ENCODE data around the gene MYO18B.
"Not testable (repeated sequence)": the region's sequence is repeated elsewhere in the genome, so short reads cannot be mapped to it uniquely, and the experiment has no call there.

Gene MYO18B

DNA sequence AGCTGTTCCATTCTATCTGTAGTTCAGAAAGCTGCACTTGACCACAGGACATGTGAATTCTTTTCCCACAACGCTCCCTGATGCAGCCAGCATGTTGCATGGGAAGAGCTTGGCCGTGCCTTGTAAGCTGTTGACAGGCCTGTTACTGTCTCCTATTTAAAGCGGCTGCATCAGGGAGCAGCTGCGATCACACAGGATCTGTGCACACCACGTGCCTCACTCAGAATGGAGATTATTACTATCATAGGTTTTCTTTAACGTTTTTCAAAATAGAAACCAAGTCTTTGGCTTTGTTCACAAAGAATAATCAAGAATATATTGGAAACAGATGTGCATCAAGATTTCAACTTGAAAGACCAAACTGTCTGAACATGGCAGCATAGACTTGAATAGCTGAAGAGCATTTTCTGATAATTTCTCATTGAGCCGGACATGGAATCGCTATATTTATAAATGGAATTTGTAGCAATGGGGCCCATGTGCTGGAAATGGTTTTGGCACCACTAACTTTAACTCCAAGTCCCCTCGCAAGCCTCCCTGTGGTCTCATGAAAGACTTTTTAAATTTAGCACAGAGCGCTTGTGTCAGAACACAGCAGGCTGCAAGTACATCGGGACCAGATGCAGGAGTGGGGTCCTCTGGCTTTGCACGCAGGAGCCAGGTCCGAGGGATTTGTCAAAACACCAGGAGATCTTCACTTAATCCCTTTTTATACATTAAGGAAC is 40.8 kb upstream of the MYO18B start:
- Histone ChIP-seq H3K27ac (ENCODE audit: low read length) (no peak overlapping the region), H3K36me3 (ENCODE audit: control insufficient read depth in 1 of 2, insufficient read depth in 2 of 2, low read length in 2 of 2) (peaks cover 0 to 8% of the 10 kb centered on the region in 2 donors), H3K27me3 (ENCODE audit: low read depth, low read length) (no peaks in the 10 kb centered on the region), H3K4me1 (ENCODE audit: control insufficient read depth in 1 of 2, insufficient read depth in 2 of 2, low read length in 2 of 2) (peaks cover 0 to 4% of the 10 kb centered on the region in 2 donors), H3K4me3 (ENCODE audit: low read depth in 1 of 2, low read length in 2 of 2) (no peak overlapping the region), H3K9me3 (ENCODE audit: control insufficient read depth in 1 of 2, low read length in 2 of 2) (no peaks in the 10 kb centered on the region)

DNA sequence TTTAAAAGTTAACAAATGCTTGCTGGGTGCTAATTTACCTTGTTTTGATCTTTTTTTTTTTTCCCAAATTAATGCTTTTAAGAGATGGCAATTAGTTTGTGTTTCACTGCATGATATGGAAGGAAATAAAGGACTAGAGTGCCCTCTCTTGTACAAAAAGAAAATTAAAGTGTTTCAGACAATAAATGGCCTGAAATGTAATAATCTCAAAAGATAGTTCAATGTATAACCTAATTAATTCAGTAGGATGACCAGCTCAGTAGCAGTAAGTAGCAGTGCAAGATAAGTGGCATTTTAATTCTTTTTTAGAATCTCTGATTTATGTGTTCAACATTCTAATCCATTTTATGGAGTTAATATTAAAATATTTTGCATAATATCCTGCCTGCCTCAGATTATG is 39.9 kb upstream of the MYO18B start:
- peaks cover 0 to 8% of the 10 kb centered on the region in 2 donors for H3K36me3 ChIP-seq (ENCODE audit: control insufficient read depth in 1 of 2, insufficient read depth in 2 of 2, low read length in 2 of 2)

DNA sequence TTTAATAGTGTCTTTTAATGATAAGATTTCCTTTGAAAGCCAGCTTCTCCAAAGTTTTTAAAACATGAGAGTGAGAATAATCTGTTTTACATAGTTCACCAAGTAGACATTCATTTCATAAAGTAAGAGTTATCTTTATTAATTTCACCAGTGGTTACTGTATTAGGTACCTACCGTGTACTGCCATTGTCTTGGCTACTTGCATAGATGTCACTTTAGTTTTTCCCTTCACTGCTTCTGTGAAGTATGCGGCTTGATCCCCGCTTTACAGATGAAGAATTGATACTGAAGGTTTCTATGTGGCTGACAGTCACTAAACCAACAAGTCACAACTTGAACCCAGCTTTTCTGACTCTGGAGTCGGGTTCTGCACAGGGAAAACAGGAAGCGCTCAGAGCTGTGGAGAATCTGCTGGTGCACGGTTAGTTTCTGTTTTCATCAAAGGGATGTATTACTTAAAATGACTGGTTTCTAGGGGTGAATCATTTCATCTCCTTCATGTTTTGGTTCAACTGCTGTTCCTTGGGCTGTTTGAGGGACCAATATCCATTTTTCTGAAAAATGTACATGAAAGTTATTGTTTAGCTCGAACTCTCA is 39.3 kb upstream of the MYO18B start:
- no peaks in the 10 kb centered on the region for H3K9me3 ChIP-seq (ENCODE audit: control insufficient read depth in 1 of 2, low read length in 2 of 2)
- no peaks in the 10 kb centered on the region for H3K27me3 ChIP-seq (ENCODE audit: low read depth, low read length)
- H3K36me3 ChIP-seq (ENCODE audit: control insufficient read depth in 1 of 2, insufficient read depth in 2 of 2, low read length in 2 of 2): peaks cover 0 to 8% of the 10 kb centered on the region in 2 donors
- H3K4me1 ChIP-seq (ENCODE audit: control insufficient read depth in 1 of 2, insufficient read depth in 2 of 2, low read length in 2 of 2): peaks cover 0 to 4% of the 10 kb centered on the region in 2 donors
- no peak overlapping the region for H3K27ac ChIP-seq (ENCODE audit: low read length)
- H3K4me3 ChIP-seq (ENCODE audit: low read depth in 1 of 2, low read length in 2 of 2): no peak overlapping the region

More for the DNA sequence above, 39.9 kb upstream of the MYO18B start:
- H3K27ac ChIP-seq (ENCODE audit: low read length): no peak overlapping the region
- no peak overlapping the region for H3K4me3 ChIP-seq (ENCODE audit: low read depth in 1 of 2, low read length in 2 of 2)
- H3K9me3 ChIP-seq (ENCODE audit: control insufficient read depth in 1 of 2, low read length in 2 of 2): no peaks in the 10 kb centered on the region
- H3K4me1 ChIP-seq (ENCODE audit: control insufficient read depth in 1 of 2, insufficient read depth in 2 of 2, low read length in 2 of 2): peaks cover 0 to 4% of the 10 kb centered on the region in 2 donors
- H3K27me3 ChIP-seq (ENCODE audit: low read depth, low read length): no peaks in the 10 kb centered on the region

DNA sequence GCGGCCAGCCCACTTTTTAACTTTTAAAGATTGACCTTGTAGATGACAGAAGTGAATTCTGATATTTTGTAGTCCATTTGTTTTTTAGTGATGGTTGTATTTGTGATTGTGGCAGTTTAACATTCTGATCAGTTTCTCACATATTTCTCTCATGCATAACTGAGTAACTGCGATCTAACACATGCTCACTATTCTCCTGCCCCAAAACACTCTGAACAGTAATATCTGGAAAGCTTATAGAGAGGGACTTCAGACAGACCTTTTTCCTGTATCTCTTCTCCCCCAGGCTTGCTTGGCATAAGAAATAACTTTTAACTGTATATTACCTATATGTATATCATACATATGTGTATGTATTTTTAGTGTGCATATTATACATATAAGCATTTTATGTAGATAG is 37.3 kb upstream of the MYO18B start:
- Histone ChIP-seq H3K36me3 (ENCODE audit: control insufficient read depth in 1 of 2, insufficient read depth in 2 of 2, low read length in 2 of 2) (peaks cover 0 to 2% of the 10 kb centered on the region in 2 donors), H3K9me3 (ENCODE audit: control insufficient read depth in 1 of 2, low read length in 2 of 2) (no peaks in the 10 kb centered on the region), H3K4me3 (ENCODE audit: low read depth in 1 of 2, low read length in 2 of 2) (no peak overlapping the region), H3K27ac (ENCODE audit: low read length) (no peak overlapping the region), H3K4me1 (ENCODE audit: control insufficient read depth in 1 of 2, insufficient read depth in 2 of 2, low read length in 2 of 2) (peaks cover 0 to 4% of the 10 kb centered on the region in 2 donors), H3K27me3 (ENCODE audit: low read depth, low read length) (no peaks in the 10 kb centered on the region)

DNA sequence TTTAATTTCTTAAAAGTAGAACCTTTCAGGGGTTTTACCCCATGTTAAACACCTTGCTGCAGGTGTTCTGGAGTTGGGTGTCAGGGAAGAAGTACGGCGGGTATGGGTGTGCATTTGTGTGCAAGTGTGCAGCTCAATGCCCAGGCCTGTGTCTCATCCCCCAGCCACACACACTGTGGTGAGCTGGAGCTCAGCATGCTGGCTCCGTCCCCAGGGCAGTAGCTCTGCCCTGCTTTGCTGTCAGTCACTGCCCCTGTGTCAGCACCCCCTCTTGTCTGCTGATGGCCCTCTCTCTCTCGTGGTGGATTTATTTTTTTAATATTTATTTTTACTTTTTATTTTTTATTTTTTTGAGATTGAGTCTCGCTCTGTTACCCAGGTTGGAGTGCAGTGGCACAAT is 35.8 kb upstream of the MYO18B start:
- Histone ChIP-seq H3K27ac (ENCODE audit: low read length) (no peak overlapping the region), H3K9me3 (ENCODE audit: control insufficient read depth in 1 of 2, low read length in 2 of 2) (no peaks in the 10 kb centered on the region), H3K4me3 (ENCODE audit: low read depth in 1 of 2, low read length in 2 of 2) (no peak overlapping the region), H3K36me3 (ENCODE audit: control insufficient read depth in 1 of 2, insufficient read depth in 2 of 2, low read length in 2 of 2) (peaks cover 0 to 6% of the 10 kb centered on the region in 2 donors), H3K27me3 (ENCODE audit: low read depth, low read length) (no peaks in the 10 kb centered on the region), H3K4me1 (ENCODE audit: control insufficient read depth in 1 of 2, insufficient read depth in 2 of 2, low read length in 2 of 2) (peaks cover 0 to 4% of the 10 kb centered on the region in 2 donors)

DNA sequence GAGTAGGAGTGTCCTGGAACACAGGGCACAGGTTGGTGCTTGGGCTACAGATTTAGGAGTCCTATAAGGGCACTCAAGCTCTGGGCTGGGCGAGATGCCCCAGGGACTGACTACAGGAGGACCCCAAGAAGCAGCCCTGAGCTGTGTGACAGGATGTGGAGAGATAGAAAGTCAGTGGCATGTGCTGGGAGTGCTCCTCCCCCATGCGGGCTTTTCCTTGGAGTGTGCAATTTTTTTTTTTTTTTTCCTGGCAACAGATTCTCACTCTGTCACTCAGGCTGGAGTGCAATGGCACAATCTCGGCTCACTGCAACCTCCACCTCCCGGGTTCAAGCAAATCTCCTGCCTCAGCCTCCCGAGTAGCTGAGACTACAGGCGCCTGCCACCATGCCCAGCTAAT is 33.6 kb upstream of the MYO18B start:
- H3K9me3 ChIP-seq (ENCODE audit: control insufficient read depth in 1 of 2, low read length in 2 of 2); H3K4me3 ChIP-seq (ENCODE audit: low read depth in 1 of 2, low read length in 2 of 2); H3K4me1 ChIP-seq (ENCODE audit: control insufficient read depth in 1 of 2, insufficient read depth in 2 of 2, low read length in 2 of 2); H3K36me3 ChIP-seq (ENCODE audit: control insufficient read depth in 1 of 2, insufficient read depth in 2 of 2, low read length in 2 of 2); H3K27ac ChIP-seq (ENCODE audit: low read length); H3K27me3 ChIP-seq (ENCODE audit: low read depth, low read length): not testable (repeated sequence)

DNA sequence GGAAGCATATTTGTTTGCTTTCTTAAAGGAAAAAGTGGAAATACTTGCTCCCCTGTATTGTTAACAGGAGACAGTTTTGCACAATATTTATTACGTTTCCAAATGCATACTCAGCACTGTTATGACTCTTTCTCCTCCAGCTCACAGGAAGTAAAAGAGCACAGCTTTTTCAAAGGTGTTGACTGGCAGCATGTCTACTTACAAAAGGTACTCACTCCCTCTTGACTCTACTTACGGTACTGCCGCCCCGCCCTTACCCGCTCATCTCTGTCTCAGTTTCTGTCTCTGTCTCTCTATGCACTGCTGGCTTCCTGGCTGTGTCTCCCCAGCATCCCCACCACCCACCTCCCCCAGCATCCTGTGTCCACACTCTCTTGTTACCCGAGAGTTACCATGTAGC is 32.2 kb upstream of the MYO18B start:
- Histone ChIP-seq H3K36me3 (ENCODE audit: control insufficient read depth in 1 of 2, insufficient read depth in 2 of 2, low read length in 2 of 2) (peaks cover 0 to 8% of the 10 kb centered on the region in 2 donors), H3K4me1 (ENCODE audit: control insufficient read depth in 1 of 2, insufficient read depth in 2 of 2, low read length in 2 of 2) (no peaks in the 10 kb centered on the region), H3K4me3 (ENCODE audit: low read depth in 1 of 2, low read length in 2 of 2) (no peak overlapping the region), H3K27ac (ENCODE audit: low read length) (no peak overlapping the region), H3K9me3 (ENCODE audit: control insufficient read depth in 1 of 2, low read length in 2 of 2) (no peaks in the 10 kb centered on the region), H3K27me3 (ENCODE audit: low read depth, low read length) (no peaks in the 10 kb centered on the region)

DNA sequence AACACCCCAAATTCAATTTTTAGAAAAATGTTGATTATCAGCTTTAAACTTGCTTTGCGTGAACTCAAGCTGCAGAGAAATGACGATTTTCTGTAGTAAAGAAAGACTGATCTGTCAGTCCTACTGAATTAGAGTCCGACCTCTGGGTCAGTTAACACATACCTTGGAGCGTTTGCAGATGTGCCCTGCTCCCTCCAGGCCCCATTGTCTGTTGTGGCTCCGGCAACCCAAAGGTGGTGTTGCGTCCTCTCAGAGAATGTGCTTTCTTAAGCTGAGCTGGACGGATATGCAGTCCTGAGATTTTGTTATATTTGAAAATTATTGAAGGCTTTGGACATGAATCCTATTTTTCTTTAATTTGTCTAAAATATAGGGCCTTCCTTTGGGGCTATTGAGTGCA is 31.5 kb upstream of the MYO18B start:
- peaks cover 0 to 9% of the 10 kb centered on the region in 2 donors for H3K36me3 ChIP-seq (ENCODE audit: control insufficient read depth in 1 of 2, insufficient read depth in 2 of 2, low read length in 2 of 2)

DNA sequence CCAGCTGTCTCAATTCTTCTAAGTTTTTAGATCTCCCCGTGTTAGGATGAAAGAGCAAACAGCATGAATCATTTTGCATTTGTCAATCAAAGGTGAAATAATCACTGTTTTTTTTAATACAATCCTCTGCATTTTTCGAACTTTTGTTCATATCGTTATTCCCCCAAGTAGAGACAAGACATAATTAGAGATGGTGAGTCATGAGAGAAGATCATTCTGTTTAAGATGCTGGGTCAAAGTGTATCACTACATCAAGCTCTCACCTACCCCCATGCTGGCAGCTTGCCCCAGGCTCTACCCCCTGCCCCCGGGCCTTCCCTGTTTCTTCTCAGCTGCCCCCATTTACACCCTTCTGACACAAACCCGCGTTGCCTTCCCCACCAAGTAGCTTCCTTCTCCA is 30.5 kb upstream of the MYO18B start:
- peaks cover 0 to 9% of the 10 kb centered on the region in 2 donors for H3K36me3 ChIP-seq (ENCODE audit: control insufficient read depth in 1 of 2, insufficient read depth in 2 of 2, low read length in 2 of 2)
- H3K4me3 ChIP-seq (ENCODE audit: low read depth in 1 of 2, low read length in 2 of 2): no peak overlapping the region
- no peaks in the 10 kb centered on the region for H3K9me3 ChIP-seq (ENCODE audit: control insufficient read depth in 1 of 2, low read length in 2 of 2)
- no peaks in the 10 kb centered on the region for H3K4me1 ChIP-seq (ENCODE audit: control insufficient read depth in 1 of 2, insufficient read depth in 2 of 2, low read length in 2 of 2)
- H3K27me3 ChIP-seq (ENCODE audit: low read depth, low read length): no peaks in the 10 kb centered on the region
- H3K27ac ChIP-seq (ENCODE audit: low read length): no peak overlapping the region

More for the DNA sequence above, 31.5 kb upstream of the MYO18B start:
- Histone ChIP-seq H3K4me1 (ENCODE audit: control insufficient read depth in 1 of 2, insufficient read depth in 2 of 2, low read length in 2 of 2) (no peaks in the 10 kb centered on the region), H3K27ac (ENCODE audit: low read length) (no peak overlapping the region), H3K9me3 (ENCODE audit: control insufficient read depth in 1 of 2, low read length in 2 of 2) (no peaks in the 10 kb centered on the region), H3K4me3 (ENCODE audit: low read depth in 1 of 2, low read length in 2 of 2) (no peak overlapping the region), H3K27me3 (ENCODE audit: low read depth, low read length) (no peaks in the 10 kb centered on the region)

DNA sequence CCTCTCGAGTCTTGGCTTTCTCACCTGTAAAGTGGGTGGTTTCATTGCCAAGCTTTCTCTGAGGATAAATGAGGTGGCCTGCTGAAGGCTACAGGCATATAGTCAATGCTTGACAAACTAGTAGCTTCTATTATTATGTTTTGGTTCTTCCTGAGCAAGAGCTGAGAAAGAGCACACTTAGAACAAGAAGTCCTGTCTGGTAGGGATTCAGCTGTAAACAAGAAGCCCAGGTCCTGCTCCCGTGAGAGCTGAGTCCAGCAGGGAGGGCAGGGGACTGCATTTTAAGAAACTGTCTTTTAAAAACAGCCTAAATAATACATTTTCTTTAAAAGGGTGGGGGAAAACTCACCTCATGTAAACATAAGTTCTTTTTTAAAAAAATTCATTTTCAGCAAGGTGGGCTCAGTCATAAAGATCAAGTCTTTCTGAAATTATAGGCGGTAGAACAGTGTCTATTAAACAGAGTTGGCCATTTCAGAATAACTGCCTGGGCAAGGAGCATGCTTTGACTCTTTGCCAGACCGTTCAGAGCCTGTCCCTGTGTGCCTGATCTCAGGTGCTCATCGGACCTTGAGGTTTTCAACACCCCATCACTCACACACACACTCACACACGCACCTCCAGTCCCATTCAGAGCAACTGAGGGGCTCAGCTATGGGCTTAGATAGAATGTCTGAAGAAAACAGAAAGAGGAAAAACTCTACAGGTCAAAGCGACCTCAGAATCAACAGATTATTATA is 29.2 kb upstream of the MYO18B start:
- H3K27me3 ChIP-seq (ENCODE audit: low read depth, low read length): no peaks in the 10 kb centered on the region
- H3K36me3 ChIP-seq (ENCODE audit: control insufficient read depth in 1 of 2, insufficient read depth in 2 of 2, low read length in 2 of 2): peaks cover 0 to 9% of the 10 kb centered on the region in 2 donors
- no peaks in the 10 kb centered on the region for H3K4me1 ChIP-seq (ENCODE audit: control insufficient read depth in 1 of 2, insufficient read depth in 2 of 2, low read length in 2 of 2)
- no peak overlapping the region for H3K4me3 ChIP-seq (ENCODE audit: low read depth in 1 of 2, low read length in 2 of 2)
- no peaks in the 10 kb centered on the region for H3K9me3 ChIP-seq (ENCODE audit: control insufficient read depth in 1 of 2, low read length in 2 of 2)
- H3K27ac ChIP-seq (ENCODE audit: low read length): no peak overlapping the region

DNA sequence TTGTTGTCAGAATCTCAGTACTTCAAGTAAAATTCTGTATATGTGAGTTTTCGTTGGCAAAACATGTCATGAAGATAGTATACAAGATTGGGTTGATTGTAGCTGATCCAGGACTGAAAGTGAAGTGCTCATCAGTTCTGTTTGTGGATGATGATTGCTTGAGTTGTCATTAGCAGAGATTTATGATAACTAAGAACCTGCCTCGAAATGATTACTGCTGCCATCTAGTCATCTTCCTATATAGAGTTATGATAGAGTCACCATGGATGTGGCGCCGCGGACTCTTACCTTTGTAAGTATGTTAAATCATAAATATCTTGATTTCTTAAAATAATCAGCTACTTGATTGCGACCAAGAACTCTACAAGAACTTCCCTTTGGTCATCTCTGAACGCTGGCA is 27.9 kb upstream of the MYO18B start:
- Histone ChIP-seq H3K4me3 (ENCODE audit: low read depth in 1 of 2, low read length in 2 of 2) (no peak overlapping the region), H3K36me3 (ENCODE audit: control insufficient read depth in 1 of 2, insufficient read depth in 2 of 2, low read length in 2 of 2) (peaks cover 0 to 9% of the 10 kb centered on the region in 2 donors)

More for the DNA sequence above, 27.9 kb upstream of the MYO18B start:
- Histone ChIP-seq H3K4me1 (ENCODE audit: control insufficient read depth in 1 of 2, insufficient read depth in 2 of 2, low read length in 2 of 2) (no peaks in the 10 kb centered on the region), H3K27ac (ENCODE audit: low read length) (no peak overlapping the region), H3K9me3 (ENCODE audit: control insufficient read depth in 1 of 2, low read length in 2 of 2) (no peaks in the 10 kb centered on the region), H3K27me3 (ENCODE audit: low read depth, low read length) (no peaks in the 10 kb centered on the region)

Measured in muscle layer of duodenum (tissue), 2 donors.